ENCODE results near the gene FAF2. TPM values are rescaled to one million over a fixed set of nuclear protein-coding genes. Genes with fewer than 3 reads are reported as not detected.

Gene FAF2
- total and polyA plus RNA-seq, 10 of the 15 experiments (the other 5 are each of a cell fraction or from before 2014, with no cell fraction given), result 19.0 to 45.1 (median 35.6) TPM

DNA sequence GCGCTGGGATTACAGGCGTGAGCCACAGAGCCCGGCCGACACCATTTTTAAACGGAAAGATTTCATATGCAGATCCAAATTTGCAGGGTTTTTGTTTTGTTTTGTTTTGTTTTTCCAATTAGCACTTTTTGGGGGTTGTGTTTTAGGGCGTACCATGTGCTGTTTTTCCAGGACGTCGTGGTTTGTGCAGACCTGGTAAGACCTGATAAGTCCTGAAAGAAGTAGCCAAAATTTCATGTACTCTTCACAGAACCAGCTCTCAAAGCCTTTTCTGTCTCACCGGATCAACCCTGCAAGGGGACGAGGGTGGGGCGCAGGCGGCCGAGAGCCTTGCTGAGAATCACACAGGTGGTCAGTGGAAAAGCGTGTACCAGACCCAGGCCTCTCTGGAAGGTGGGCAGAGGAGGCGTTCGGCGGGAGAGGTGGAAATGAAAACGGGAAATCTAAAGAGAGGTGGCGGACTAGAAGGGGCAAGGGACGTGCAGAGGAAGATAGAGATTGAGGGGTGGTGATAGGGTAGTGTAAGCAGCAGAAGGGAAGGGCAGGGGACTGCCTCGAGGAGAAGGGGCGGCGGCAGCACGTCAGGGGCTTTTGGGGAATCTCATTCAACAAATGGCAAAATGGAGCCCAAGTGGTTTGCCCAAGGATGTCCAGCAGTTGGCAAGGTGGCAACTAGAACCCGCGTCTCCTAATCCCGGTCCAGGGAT is 1.1 kb upstream of the FAF2 start:
- WGBS (ENCODE audit: insufficient coverage, insufficient replicate concordance, low lambda C conversion rate, missing lambda C conversion rate), result 31% methylated on average over 27 of the region's 27 CpGs
- peaks cover 34% of the 10 kb centered on the region for H3K79me2 ChIP-seq (ENCODE audit: control insufficient read depth, insufficient read depth, low read length)
- H3K27me3 ChIP-seq (replicated peaks in 1 of 2; ENCODE audit: control insufficient read depth in 2 of 2, insufficient read depth in 2 of 2, low read length in 1 of 2), result no peaks in the 10 kb centered on the region
- peaks cover 6% of the 10 kb centered on the region; the same call in 1 of the 2 replicates for H3K4me1 ChIP-seq (ENCODE audit: control insufficient read depth, insufficient read depth, low read length)
- TF ChIP-seq IKZF2 (IDR thresholded peaks at IDR 0.05), result 0 out of 4 replicates have a peak, but pooled peaks of 1 of the 2 experiments have one; percentile 36
- 0 out of 2 replicates have a peak, but pooled peaks have one; percentile 36 for TF ChIP-seq DPF2 (IDR thresholded peaks at IDR 0.05)
- no peak for TF ChIP-seq TCF12 (IDR thresholded peaks at IDR 0.05; ENCODE audit: low read depth, low read length)
- ChIA-PET SMC1A (ENCODE audit: uncharacterized antibody, unreplicated experiment) (interaction anchor here (1.0 to 1.4 kb wide), 4 partner anchors 17 to 91 kb away, joined by 3 to 4 read pairs (median 3); no protein-coding TSS in a partner anchor), POLR2A (interaction anchor here (0.5 to 2.5 kb wide), 6 partner anchors 8 to 91 kb away, joined by 3 to 12 read pairs (median 4); partner anchors contain the start of gene RNF44), CTCF (interaction anchor here (0.7 to 2.3 kb wide), 28 partner anchors 8 to 664 kb away, joined by 3 to 22 read pairs (median 4); partner anchors contain the start of genes CLTB, HIGD2A, NOP16 and RNF44), RAD21 (ENCODE audit: unreplicated experiment) (interaction anchor here (1.0 to 1.9 kb wide), 5 partner anchors 31 to 97 kb away, joined by 3 to 9 read pairs (median 6); partner anchors contain the start of genes CLTB and RNF44)
- DNase-seq (ENCODE audit: low read depth, low spot score) (no peak), FAIRE-seq (no peak), ATAC-seq (peak; percentile 12)
- H4K20me1 ChIP-seq (ENCODE audit: control insufficient read depth, insufficient read depth), result no peaks in the 10 kb centered on the region
- peak overlapping the region; percentile 93 for H2AFZ ChIP-seq (ENCODE audit: control insufficient read depth, low read depth, low read length)
- H3K4me3 ChIP-seq, result peak overlapping the region; percentile 84
- no TSS peak for BruUV-seq (replicated peaks)
- in situ Hi-C loops (cut with MboI), result no loop called here
- peak overlapping the region; percentile 69 for H3K27ac ChIP-seq (ENCODE audit: control insufficient read depth, insufficient read depth)
- no peaks in the 10 kb centered on the region for H3K9me3 ChIP-seq (replicated peaks; ENCODE audit: control insufficient read depth, insufficient read depth, low read length)
- intact Hi-C loops (cut with micrococcal nuclease; ENCODE audit: unreplicated experiment), result loop anchor here (5.0 kb wide), 1 partner anchor 90 kb away; the partner anchor contains the start of gene RNF44
- no peaks in the 10 kb centered on the region for H3K36me3 ChIP-seq (ENCODE audit: control insufficient read depth in 2 of 2, insufficient read depth in 2 of 2, low read length in 1 of 2)
- peak overlapping the region; percentile 74 for H3K9ac ChIP-seq (ENCODE audit: control insufficient read depth, insufficient read depth, low read length)
- H3K4me2 ChIP-seq (ENCODE audit: control insufficient read depth, insufficient read depth), result peak overlapping the region; percentile 99

DNA sequence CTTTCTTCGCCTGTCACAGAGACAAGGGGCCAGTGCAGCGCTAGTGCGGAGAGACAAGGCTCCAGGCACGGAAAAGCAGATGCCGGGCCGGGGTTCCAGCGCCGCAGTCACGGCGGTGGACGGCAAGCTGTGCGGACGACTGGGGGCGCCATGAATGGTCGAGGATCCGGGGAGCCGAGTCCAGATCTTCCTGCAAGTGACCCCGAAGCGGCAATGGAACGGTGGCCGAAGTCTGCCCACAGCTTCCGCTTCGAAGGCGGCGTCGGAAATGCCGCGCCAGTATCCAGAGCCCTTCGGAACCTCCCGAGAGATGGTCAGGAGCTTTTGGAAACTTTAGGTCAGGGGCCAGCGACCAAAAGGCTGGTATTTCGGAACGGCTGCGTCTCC is 601 bp upstream of the FAF2 start:
- no peaks in the 10 kb centered on the region for H4K20me1 ChIP-seq (ENCODE audit: control insufficient read depth, insufficient read depth)
- ChIA-PET SMC1A (ENCODE audit: uncharacterized antibody, unreplicated experiment) (interaction anchor here (1.0 to 1.4 kb wide), 5 partner anchors 17 to 91 kb away, joined by 3 to 4 read pairs (median 3); no protein-coding TSS in a partner anchor), CTCF (interaction anchor here (0.7 to 2.3 kb wide), 27 partner anchors 9 to 663 kb away, joined by 3 to 22 read pairs (median 4); partner anchors contain the start of genes CLTB, HIGD2A, NOP16 and RNF44), POLR2A (interaction anchor here (0.5 to 2.5 kb wide), 8 partner anchors 9 to 1145 kb away, joined by 3 to 12 read pairs (median 4); partner anchors contain the start of genes RNF44 and TMED9), RAD21 (ENCODE audit: unreplicated experiment) (interaction anchor here (1.0 to 1.9 kb wide), 5 partner anchors 31 to 96 kb away, joined by 3 to 9 read pairs (median 6); partner anchors contain the start of genes CLTB and RNF44)
- H3K4me3 ChIP-seq, result peak overlapping the region; percentile 84
- peaks cover 36% of the 10 kb centered on the region for H3K79me2 ChIP-seq (ENCODE audit: control insufficient read depth, insufficient read depth, low read length)
- H3K27me3 ChIP-seq (replicated peaks in 1 of 2; ENCODE audit: control insufficient read depth in 2 of 2, insufficient read depth in 2 of 2, low read length in 1 of 2), result no peaks in the 10 kb centered on the region
- peak overlapping the region; percentile 74 for H3K9ac ChIP-seq (ENCODE audit: control insufficient read depth, insufficient read depth, low read length)
- no peaks in the 10 kb centered on the region for H3K9me3 ChIP-seq (replicated peaks; ENCODE audit: control insufficient read depth, insufficient read depth, low read length)
- intact Hi-C loops (cut with micrococcal nuclease; ENCODE audit: unreplicated experiment) (loop anchor here (5.0 kb wide), 1 partner anchor 90 kb away; the partner anchor contains the start of gene RNF44), in situ Hi-C loops (cut with MboI) (no loop called here)
- H3K4me2 ChIP-seq (ENCODE audit: control insufficient read depth, insufficient read depth), result peak overlapping the region; percentile 99
- BruUV-seq (replicated peaks), result TSS peak; percentile 95
- FAIRE-seq (no peak), ATAC-seq (peak; percentile 56), DNase-seq (ENCODE audit: low read depth, low spot score) (no peak)
- no peaks in the 10 kb centered on the region; a peak in 1 of 4 replicates for H3K36me3 ChIP-seq (ENCODE audit: control insufficient read depth in 2 of 2, insufficient read depth in 2 of 2, low read length in 1 of 2)
- under 1% methylated on average over 34 of the region's 34 CpGs for WGBS (ENCODE audit: insufficient coverage, insufficient replicate concordance, low lambda C conversion rate, missing lambda C conversion rate)
- H2AFZ ChIP-seq (ENCODE audit: control insufficient read depth, low read depth, low read length), result peak overlapping the region; percentile 93
- H3K27ac ChIP-seq (ENCODE audit: control insufficient read depth, insufficient read depth), result peak overlapping the region; percentile 69
- H3K4me1 ChIP-seq (ENCODE audit: control insufficient read depth, insufficient read depth, low read length), result peaks cover 6% of the 10 kb centered on the region; the same call in 1 of the 2 replicates
- TF ChIP-seq, protein P1, sequence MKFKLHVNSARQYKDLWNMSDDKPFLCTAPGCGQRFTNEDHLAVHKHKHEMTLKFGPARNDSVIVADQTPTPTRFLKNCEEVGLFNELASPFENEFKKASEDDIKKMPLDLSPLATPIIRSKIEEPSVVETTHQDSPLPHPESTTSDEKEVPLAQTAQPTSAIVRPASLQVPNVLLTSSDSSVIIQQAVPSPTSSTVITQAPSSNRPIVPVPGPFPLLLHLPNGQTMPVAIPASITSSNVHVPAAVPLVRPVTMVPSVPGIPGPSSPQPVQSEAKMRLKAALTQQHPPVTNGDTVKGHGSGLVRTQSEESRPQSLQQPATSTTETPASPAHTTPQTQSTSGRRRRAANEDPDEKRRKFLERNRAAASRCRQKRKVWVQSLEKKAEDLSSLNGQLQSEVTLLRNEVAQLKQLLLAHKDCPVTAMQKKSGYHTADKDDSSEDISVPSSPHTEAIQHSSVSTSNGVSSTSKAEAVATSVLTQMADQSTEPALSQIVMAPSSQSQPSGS (IDR thresholded peaks at IDR 0.05; ENCODE audit: low read length), result no peak
- TF ChIP-seq, protein P2, sequence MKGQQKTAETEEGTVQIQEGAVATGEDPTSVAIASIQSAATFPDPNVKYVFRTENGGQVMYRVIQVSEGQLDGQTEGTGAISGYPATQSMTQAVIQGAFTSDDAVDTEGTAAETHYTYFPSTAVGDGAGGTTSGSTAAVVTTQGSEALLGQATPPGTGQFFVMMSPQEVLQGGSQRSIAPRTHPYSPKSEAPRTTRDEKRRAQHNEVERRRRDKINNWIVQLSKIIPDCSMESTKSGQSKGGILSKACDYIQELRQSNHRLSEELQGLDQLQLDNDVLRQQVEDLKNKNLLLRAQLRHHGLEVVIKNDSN (IDR thresholded peaks at IDR 0.05; ENCODE audit: borderline replicate concordance, extremely low read length, insufficient read depth, low read depth, low read length), result no peak
- TF ChIP-seq EED (IDR thresholded peaks at IDR 0.05; ENCODE audit: low read depth) (peak; percentile 41; the same call in 1 of the 2 replicates), RB1 (IDR thresholded peaks at IDR 0.05; ENCODE audit: borderline replicate concordance) (0 out of 2 replicates have a peak, but pooled peaks have one; percentile 32), EZH2 (IDR thresholded peaks at IDR 0.05; ENCODE audit: borderline replicate concordance, control insufficient read depth, low read depth, low read length) (no peak), YY1 (IDR thresholded peaks at IDR 0.05; ENCODE audit: low read depth, low read length) (peak; percentile 60; the same call in 1 of the 2 replicates)
- TF ChIP-seq, protein P3, sequence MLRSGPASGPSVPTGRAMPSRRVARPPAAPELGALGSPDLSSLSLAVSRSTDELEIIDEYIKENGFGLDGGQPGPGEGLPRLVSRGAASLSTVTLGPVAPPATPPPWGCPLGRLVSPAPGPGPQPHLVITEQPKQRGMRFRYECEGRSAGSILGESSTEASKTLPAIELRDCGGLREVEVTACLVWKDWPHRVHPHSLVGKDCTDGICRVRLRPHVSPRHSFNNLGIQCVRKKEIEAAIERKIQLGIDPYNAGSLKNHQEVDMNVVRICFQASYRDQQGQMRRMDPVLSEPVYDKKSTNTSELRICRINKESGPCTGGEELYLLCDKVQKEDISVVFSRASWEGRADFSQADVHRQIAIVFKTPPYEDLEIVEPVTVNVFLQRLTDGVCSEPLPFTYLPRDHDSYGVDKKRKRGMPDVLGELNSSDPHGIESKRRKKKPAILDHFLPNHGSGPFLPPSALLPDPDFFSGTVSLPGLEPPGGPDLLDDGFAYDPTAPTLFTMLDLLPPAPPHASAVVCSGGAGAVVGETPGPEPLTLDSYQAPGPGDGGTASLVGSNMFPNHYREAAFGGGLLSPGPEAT (IDR thresholded peaks at IDR 0.05; ENCODE audit: low read depth), result no peak

Data from GM12878 (cell line).